GM19025 (cell line): ENCODE results near the gene ATG13.

Experiments used
- ATAC-seq: cut with Tn5 transposase; IDR thresholded peaks from one replicate; pipeline ENCODE4 v1.9.1; 2021; ENCODE audit warnings: mild to moderate bottlenecking, low read depth, moderate library complexity; ENCODE audit not compliant: unreplicated experiment

Gene ATG13

GRCh38 chr11:46674463-46675287, 57.3 kb downstream of the ATG13 start:
- no peak for ATAC-seq

- no peak for ATAC-seq
These were observed 58.0 kb downstream of the ATG13 start for GRCh38 chr11:46675288-46675851.

DNA sequence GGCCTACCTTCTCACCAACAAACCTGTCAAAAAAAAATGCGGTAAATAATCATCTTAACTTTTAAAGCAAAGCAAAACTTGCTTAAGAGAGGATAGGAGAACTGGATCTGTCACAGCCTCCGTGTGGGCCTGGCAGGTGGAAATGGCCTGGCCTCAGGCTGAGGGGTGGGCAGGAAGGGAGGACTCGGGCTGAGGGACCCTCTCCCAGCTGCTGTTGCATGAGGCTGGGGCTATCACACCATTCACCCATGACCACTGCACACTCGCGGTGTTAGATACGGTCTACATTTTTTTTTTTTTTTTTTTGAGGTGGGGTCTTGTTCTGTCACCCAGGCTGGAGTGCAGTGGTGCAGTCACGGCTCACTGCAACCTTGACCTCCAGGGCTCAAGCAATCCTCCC, 58.6 kb downstream of the ATG13 start:
- no peak for ATAC-seq

DNA sequence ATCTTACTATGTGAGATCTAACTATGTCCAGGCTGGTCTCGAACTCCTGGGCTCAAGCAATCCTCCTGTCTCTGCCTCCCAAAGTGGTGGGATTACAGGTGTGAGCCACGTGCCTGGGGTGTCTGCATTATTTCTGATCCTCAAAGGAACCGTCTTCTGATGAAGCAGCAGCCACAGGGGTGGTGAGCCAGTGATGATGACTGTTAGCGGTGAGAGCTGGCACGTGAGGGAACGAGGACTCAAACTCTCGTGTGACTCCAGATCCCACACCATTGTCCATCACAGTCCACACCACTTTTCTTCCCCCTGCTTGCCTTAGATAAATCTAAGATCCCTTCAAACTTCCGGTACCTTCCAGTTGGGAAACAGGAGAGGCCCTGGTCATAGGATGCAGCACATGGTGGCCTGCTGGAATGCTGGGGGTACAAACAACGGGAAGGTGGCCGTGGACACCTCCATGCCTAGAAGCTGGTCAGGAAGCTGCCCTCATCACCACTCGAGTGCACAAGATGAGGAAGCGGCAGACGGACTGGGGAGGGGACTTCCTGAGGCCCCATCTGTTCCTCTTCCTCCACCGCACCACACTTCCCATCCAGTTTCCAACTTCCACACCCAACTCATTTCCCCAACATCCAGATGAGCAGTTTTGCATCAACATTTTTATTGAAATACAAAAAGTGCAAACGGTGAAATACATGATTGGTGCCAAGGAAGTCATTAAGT, 59.2 kb downstream of the ATG13 start:
- ATAC-seq = no peak

- no peak for ATAC-seq
These were observed 59.8 kb downstream of the ATG13 start for GRCh38 chr11:46677169-46677568.

- ATAC-seq = no peak
These were observed 60.8 kb downstream of the ATG13 start for GRCh38 chr11:46677991-46678740.

- ATAC-seq = no peak
These were observed 61.4 kb downstream of the ATG13 start for GRCh38 chr11:46678741-46679130.

DNA sequence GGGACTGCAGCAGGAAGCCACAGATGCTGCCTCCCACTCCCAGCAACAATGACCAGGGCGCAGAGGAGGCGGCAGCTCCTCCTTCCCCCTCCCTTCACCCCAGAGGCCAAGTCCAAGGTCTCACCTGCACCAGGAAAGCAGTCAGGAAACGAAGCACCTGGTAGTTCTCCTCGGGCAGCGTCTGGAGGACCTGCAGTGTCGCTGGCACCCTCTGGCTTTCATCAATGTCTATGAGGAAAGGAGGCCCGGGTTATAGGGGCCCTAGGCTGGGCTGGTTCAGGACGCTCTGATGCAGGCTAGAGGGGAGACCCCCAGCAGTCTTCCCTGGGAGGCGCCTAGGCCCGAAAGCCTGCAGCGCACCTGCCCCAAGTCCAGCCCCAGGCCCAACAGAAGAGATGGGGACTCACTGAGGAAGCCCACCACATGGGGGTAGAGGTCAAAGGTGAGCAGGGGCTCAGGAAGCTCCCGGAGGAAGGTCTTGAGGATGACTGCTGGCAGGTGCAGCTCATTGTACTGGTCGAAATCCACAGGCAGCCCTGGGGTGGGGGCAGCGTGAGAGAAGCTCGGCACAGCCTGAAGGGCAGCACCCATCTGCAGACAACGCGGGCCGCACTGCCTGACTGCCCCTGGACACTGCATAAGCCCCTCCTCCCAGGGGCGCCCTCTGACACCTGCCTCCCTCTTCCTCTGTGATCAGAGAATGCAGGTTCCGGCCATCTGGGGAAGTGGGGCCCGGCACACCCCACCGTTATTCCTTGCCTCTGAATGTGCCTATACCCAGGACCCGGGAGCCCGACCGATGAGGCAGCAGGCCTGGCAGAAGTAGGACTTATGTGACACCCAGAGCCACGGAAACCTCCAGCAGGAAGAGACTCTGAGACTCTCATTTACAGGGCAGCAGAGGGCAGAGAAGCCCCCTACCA, 62.1 kb downstream of the ATG13 start:
- ATAC-seq = no peak

- ATAC-seq = no peak
These were observed 62.9 kb downstream of the ATG13 start for GRCh38 chr11:46680164-46680760.

DNA sequence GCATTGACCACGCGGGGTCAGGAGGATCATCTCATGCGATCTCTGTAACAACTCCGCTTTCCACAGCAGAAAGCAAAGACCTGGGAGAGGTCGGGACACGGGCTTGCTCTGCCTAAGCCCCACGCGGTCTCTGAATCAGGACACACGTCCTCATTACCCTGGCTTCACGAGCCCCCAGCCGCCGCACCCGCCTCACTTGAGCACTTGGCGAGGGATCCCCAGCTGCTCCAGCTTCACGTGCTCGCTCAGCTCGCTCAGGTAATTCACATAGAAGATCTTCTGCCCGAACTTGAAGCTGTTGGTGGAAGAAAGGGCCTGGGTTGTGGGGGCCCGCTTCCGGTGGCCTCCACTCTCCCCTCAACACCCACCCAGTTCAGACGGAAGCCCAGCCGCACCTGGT, 63.5 kb downstream of the ATG13 start:
- ATAC-seq = no peak

DNA sequence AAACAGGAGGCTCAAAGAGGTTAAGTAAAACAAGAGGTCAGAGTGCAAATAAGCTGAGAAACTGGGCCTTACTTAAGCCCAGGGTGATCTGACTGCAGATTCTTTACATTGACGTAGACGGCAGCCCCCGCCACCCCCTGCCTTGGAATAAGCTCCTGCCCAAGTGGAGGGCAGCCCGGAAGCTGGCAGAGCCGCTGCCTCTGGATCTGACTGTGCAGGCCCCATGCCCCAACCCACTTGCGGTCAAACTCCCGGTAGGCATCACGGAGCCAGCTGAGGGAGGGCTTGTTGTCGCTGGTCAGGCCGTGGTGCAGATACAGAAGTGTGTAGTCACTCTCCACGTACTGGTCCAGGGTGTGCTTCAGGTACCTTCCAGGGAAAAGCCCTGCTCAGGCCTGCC, 64.5 kb downstream of the ATG13 start:
- ATAC-seq = no peak

- no peak for ATAC-seq
These were observed 65.7 kb downstream of the ATG13 start for GRCh38 chr11:46682773-46683752.

- no peak for ATAC-seq
These were observed 67.0 kb downstream of the ATG13 start for GRCh38 chr11:46684367-46684766.

GRCh38 chr11:46686886-46687795, 69.8 kb downstream of the ATG13 start:
- no peak for ATAC-seq

DNA sequence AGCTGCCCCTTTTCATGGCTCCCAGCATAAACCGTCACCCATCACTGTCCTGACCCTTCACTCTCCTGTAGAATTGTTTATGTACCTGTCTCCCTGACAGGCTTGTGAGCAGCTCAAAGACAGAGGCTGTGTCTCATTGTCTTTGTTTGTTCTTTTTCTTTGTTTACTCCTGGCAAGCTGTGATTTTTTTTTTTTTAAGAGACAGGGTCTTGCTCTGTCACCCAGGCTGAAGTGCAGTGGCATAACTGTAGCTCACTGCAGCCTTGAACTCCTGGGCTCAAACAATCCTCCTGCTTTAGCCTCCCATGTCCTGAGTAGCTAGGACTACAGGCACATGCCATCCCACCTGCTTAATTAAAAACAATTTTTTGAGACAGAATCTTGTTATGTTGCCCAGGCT, 73.3 kb downstream of the ATG13 start:
- no peak for ATAC-seq

DNA sequence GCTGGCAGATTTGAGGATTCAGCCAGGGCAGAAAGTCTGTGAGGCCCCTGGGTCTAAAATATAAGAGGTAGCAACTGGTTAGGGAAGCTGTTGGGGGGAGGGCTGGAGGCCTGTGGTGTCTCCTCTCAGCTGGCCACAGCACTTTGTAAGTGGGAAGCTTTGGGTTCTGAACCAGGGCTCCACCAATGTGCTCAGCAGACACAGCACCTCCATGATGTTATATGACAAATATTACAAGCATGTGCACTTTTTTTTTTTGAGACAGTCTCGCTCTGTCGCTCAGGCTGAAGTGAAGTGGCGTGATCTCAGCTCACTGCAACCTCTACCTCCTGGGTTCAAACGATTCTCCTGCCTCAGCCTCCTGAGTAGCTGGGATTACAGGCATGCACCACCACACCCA, 75.1 kb downstream of the ATG13 start:
- no peak for ATAC-seq

GRCh38 chr11:46693597-46694012, 76.3 kb downstream of the ATG13 start:
- no peak for ATAC-seq
